D721Med (cell line): ENCODE data around the gene ITGA11.

Experiments
- DNase-seq: peaks from one replicate; pipeline ENCODE4 v3.0.0; 2011; ENCODE audit warnings: low spot score; ENCODE audit not compliant: insufficient read length
- FAIRE-seq: peaks from 2 replicates; lab custom pipeline; 2011; peaks lifted over from hg19 to GRCh38; lab: Jason Lieb, UNC
- CTCF ChIP-seq: IDR thresholded peaks from 2 replicates; pipeline ENCODE4 v1.5.1; 2012; ENCODE audit warnings: mild to moderate bottlenecking, control low read depth; ENCODE audit not compliant: insufficient read depth; ENCODE audit errors: missing control alignments

The ITGA11 gene

DNA sequence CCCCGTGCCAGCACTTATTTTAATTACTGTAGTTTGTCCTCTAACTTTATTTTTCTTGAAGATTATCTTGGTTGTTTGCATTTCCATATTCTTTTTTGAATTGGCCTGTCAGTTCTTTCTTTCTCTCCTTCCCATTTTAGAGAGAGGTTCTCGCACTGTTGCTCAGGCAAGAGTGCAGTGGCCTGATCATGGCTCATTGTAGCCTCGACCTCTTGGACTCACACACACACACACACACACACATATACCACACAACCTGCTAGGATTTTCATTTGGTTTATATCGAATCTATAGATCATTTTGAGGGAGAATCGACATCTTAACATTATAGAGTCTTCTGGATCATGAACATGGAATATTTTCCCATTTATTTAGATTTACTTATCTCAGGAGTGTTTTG, 145.7 kb downstream of the ITGA11 start:
- no peak for FAIRE-seq
- no peak for DNase-seq
- no peak for TF ChIP-seq CTCF

GRCh38 chr15:68285259-68285980, 146.5 kb downstream of the ITGA11 start:
- no peak for DNase-seq
- TF ChIP-seq CTCF: no peak
- no peak for FAIRE-seq

GRCh38 chr15:68284616-68285258, 147.2 kb downstream of the ITGA11 start:
- DNase-seq (no peak), FAIRE-seq (no peak)
- no peak for TF ChIP-seq CTCF

- FAIRE-seq (no peak), DNase-seq (no peak)
- no peak for TF ChIP-seq CTCF
Measured at GRCh38 chr15:68283401-68283800, 148.6 kb downstream of the ITGA11 start.

DNA sequence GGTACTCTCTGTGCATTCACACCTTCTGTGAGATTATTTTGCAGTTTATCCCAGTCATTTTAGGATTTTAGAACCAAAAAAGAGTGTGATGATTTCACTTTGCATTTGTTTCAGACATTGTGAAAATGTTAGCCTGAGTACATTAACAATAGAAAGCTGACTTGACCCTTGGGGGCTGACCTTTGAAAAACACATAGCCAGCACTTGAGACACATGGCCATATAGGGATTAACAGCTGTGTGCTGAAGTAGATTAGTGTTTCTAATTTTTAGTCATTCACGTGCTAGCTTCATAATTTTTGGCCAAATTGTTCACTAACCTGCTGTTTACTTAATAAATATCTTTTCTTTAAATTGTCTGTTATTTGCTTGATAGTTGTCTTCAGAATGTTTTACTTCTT, 151.0 kb downstream of the ITGA11 start:
- FAIRE-seq: no peak
- no peak for TF ChIP-seq CTCF
- DNase-seq: no peak

- no peak for FAIRE-seq
- no peak for DNase-seq
- no peak for TF ChIP-seq CTCF
Measured at GRCh38 chr15:68279779-68280753, 151.9 kb downstream of the ITGA11 start.
